Measurements from ENCODE around the gene TMEM119.

- TF ChIP-seq CTCF (IDR thresholded peaks at IDR 0.05) = no peak
- no peak for TF ChIP-seq POLR2A (IDR thresholded peaks at IDR 0.05)
These were observed 50.2 kb downstream of the TMEM119 start for GRCh38 chr12:108547686-108548085.

Data from adrenal gland (tissue), 5 donors.